K562 (cell line): Measurements from ENCODE around the gene CTAGE1. TPM values are rescaled to one million over a fixed set of nuclear protein-coding genes. Genes with fewer than 3 reads are reported as not detected.

ENCODE experiments used
- FOXA1 ChIP-seq: fragments of 450-650 bp; IDR thresholded peaks from 2 replicates; pipeline ENCODE4 v1.6.1; 2016; ENCODE audit warnings: mild to moderate bottlenecking, borderline replicate concordance
- HDGF ChIP-seq: fragments of 450-650 bp; IDR thresholded peaks from 2 replicates; pipeline ENCODE4 v1.6.1; 2016
- HMGN3 ChIP-seq: IDR thresholded peaks from 2 replicates; pipeline ENCODE4 v1.6.1; 2011; ENCODE audit warnings: borderline replicate concordance, low read depth, mild to moderate bottlenecking, mixed read lengths, low read length; ENCODE audit not compliant: insufficient read length; ENCODE audit errors: extremely low read depth
- ILK ChIP-seq: fragments of 450-650 bp; IDR thresholded peaks from 2 replicates; pipeline ENCODE4 v1.6.1; 2016; ENCODE audit warnings: missing genetic modification characterization, low read depth, mild to moderate bottlenecking, missing compliant biosample characterization, moderate library complexity, borderline replicate concordance
- KAT8 ChIP-seq: fragments of 450-650 bp; IDR thresholded peaks from 2 replicates; pipeline ENCODE4 v1.6.1; 2016; ENCODE audit warnings: low read depth, mild to moderate bottlenecking
- KDM5B ChIP-seq: fragments of 200-600 bp; sonication (generic); IDR thresholded peaks from 2 replicates; pipeline ENCODE4 v1.6.1; 2012; ENCODE audit warnings: low read depth, mild to moderate bottlenecking, moderate library complexity, low read length, control low read depth, inconsistent platforms; ENCODE audit not compliant: insufficient replicate concordance
- MTF1 ChIP-seq: fragments of 250-450 bp; sonication (Bioruptor Pico); IDR thresholded peaks from 2 replicates; pipeline ENCODE4 v1.9.0; 2021; ENCODE audit warnings: moderate library complexity, mild to moderate bottlenecking, inconsistent platforms, borderline replicate concordance
- MYNN ChIP-seq, 2 experiments: sonication (generic); formaldehyde crosslinking in 1 of 2; IDR thresholded peaks; 2 replicates each; pipeline versions ENCODE4 v1.5.0 to v1.6.1; 2016 to 2020; ENCODE audit warnings: antibody characterized with exemption in 1 of 2, missing genetic modification reagents in 1 of 2
- NR2C1 ChIP-seq, 2 experiments: fragments of 450-650 bp; IDR thresholded peaks; 2 replicates each; pipeline ENCODE4 v1.6.1; 2017; ENCODE audit warnings: mild to moderate bottlenecking in 2 of 2, antibody characterized with exemption in 1 of 2, inconsistent platforms in 1 of 2, missing compliant biosample characterization in 1 of 2, missing genetic modification characterization in 1 of 2
- SOX6 ChIP-seq: fragments of 450-650 bp; IDR thresholded peaks from 2 replicates; pipeline ENCODE4 v1.6.1; 2014; ENCODE audit warnings: mild to moderate bottlenecking
- TSC22D4 ChIP-seq: fragments of 450-650 bp; IDR thresholded peaks from 2 replicates; pipeline ENCODE4 v1.6.1; 2016; ENCODE audit warnings: missing genetic modification characterization, missing biosample characterization, control low read depth
- WHSC1 ChIP-seq: IDR thresholded peaks from one replicate; pipeline ENCODE4 v1.6.1; 2012; ENCODE audit warnings: low read length, control low read depth, inconsistent platforms
- ZHX1 ChIP-seq: fragments of 150-350 bp; conservative IDR thresholded peaks from 2 replicates; pipeline ENCODE4 v1.6.1; 2014; ENCODE audit warnings: low read length
- ZNF140 ChIP-seq: fragments of 250-450 bp; sonication (Bioruptor Pico); IDR thresholded peaks from 2 replicates; pipeline ENCODE4 v1.8.0; 2021; ENCODE audit warnings: moderate library complexity, mild to moderate bottlenecking, inconsistent platforms
- ZNF263 ChIP-seq: sonication (generic); formaldehyde crosslinking; IDR thresholded peaks from 2 replicates; pipeline ENCODE4 v1.8.0; 2022; ENCODE audit warnings: mild to moderate bottlenecking, missing genetic modification reagents, borderline replicate concordance
- ZNF274 ChIP-seq: IDR thresholded peaks from 2 replicates; pipeline ENCODE4 v1.6.1; 2011; ENCODE audit warnings: low read depth, mild to moderate bottlenecking, low read length, moderate library complexity, borderline replicate concordance
- ZNF384 ChIP-seq: IDR thresholded peaks from 2 replicates; pipeline ENCODE4 v1.6.1; 2012; ENCODE audit warnings: low read depth, low read length, improper control_type of control experiment
- ZNF407 ChIP-seq: fragments of 450-650 bp; IDR thresholded peaks from 2 replicates; pipeline ENCODE4 v1.6.1; 2016; ENCODE audit warnings: low read depth
- polyA plus RNA-seq, 8 experiments: library from polyadenylated mRNA; depleted of rRNA in 4 of 8; stranded (reverse) in 5 of 8; unstranded in 3 of 8; fragments of >200 nt; fragmentation: Nextera tagmentation in 2 of 8; fragmentation: Illumina TruSeq in 1 of 8; extraction: Ambion mirVana in 2 of 8; extraction: Trizol in 1 of 8; gene quantifications; 2 replicates each; pipeline versions ENCODE4 v1.2.1 to v1.2.3, GENCODE V29; 2011 to 2014; ENCODE audit warnings: inconsistent platforms in 1 of 8, missing spikeins in 1 of 8
- total RNA-seq, 7 experiments: library from RNA; depleted of rRNA in 6 of 7; stranded (reverse); fragments of >200 nt in 6 of 7; fragmentation: Illumina TruSeq in 2 of 7; extraction: Trizol in 2 of 7; gene quantifications; 2 replicates each; pipeline versions ENCODE4 v1.2.1 to v1.2.3, GENCODE V29; 2011 to 2021; ENCODE audit warnings: low replicate concordance in 1 of 7

Gene CTAGE1
- total and polyA plus RNA-seq, 9 of the 15 experiments (the other 6 are each of a cell fraction or from before 2014, with no cell fraction given): not detected

GRCh38 chr18:22432657-22433137, 15.0 kb upstream of the CTAGE1 start (continued):
- TF ChIP-seq ZNF263 (CRISPR knock-in tag) (no peak), ZHX1 (no peak), ZNF140 (CRISPR knock-in tag) (no peak), HDGF (no peak), MTF1 (CRISPR knock-in tag) (no peak), MYNN (IDR thresholded peaks at IDR 0.05) (no peak), MYNN (CRISPR knock-in tag; IDR thresholded peaks at IDR 0.05) (no peak), ZNF407 (no peak), ZNF384 (no peak), FOXA1 (no peak), KDM5B (no peak), ZNF274 (no peak), TSC22D4 (tag) (no peak), SOX6 (peak; percentile 54; the same call in 1 of the 2 replicates), NR2C1 (IDR thresholded peaks at IDR 0.05) (no peak), NR2C1 (tag; IDR thresholded peaks at IDR 0.05) (peak; percentile 52; the same call in 1 of the 2 replicates), ILK (tag) (no peak), KAT8 (no peak), WHSC1 (no peak), HMGN3 (no peak)
